ENCODE data around the gene CCL22. TPM values are rescaled to one million over a fixed set of nuclear protein-coding genes. Genes with fewer than 3 reads are reported as not detected.

CCL22 gene
- total RNA-seq, 1 experiment from 2014 or later: 0.68 TPM

DNA sequence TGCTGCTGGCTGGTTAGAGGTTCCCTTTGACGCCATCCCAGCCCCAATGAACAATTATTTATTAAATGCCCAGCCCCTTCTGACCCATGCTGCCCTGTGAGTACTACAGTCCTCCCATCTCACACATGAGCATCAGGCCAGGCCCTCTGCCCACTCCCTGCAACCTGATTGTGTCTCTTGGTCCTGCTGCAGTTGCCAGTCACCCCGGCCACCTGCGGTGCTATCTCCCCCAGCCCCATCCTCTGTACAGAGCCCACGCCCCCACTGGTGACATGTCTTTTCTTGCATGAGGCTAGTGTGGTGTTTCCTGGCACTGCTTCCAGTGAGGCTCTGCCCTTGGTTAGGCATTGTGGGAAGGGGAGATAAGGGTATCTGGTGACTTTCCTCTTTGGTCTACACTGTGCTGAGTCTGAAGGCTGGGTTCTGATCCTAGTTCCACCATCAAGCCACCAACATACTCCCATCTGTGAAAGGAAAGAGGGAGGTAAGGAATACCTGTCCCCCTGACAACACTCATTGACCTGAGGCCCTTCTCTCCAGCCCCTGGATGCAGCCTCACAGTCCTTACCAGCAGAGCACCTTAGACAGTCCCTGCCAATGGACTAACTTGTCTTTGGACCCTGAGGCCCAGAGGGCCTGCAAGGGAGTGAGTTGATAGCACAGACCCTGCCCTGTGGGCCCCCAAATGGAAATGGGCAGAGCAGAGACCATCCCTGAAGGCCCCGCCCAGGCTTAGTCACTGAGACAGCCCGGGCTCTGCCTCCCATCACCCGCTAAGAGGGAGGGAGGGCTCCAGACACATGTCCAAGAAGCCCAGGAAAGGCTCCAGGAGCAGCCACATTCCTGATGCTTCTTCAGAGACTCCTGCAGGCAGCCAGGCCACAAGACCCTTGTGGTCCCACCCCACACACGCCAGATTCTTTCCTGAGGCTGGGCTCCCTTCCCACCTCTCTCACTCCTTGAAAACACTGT lies 25.0 kb downstream of the CCL22 start:
- Histone ChIP-seq H3K36me3 (ENCODE audit: control insufficient read depth, insufficient read depth, low read length) (no peaks in the 10 kb centered on the region), H3K4me3 (ENCODE audit: low read depth, low read length) (no peak overlapping the region), H3K9me3 (no peaks in the 10 kb centered on the region), H3K4me1 (peaks cover 16% of the 10 kb centered on the region), H3K27me3 (replicated peaks; ENCODE audit: control insufficient read depth, insufficient read depth, low read length) (no peaks in the 10 kb centered on the region)
- Mint-ChIP-seq H3K9me3 (ENCODE audit: unreplicated experiment) (no peaks in the 10 kb centered on the region), H3K36me3 (ENCODE audit: insufficient read depth, unreplicated experiment) (no peaks in the 10 kb centered on the region), H3K4me1 (ENCODE audit: low read depth, unreplicated experiment) (peaks cover 16% of the 10 kb centered on the region), H3K4me3 (ENCODE audit: unreplicated experiment) (no peak overlapping the region), H3K27me3 (ENCODE audit: insufficient read depth, unreplicated experiment) (no peaks in the 10 kb centered on the region), H3K27ac (ENCODE audit: unreplicated experiment) (no peak overlapping the region)
- intact Hi-C loops (cut with micrococcal nuclease; ENCODE audit: unreplicated experiment): no loop called here
- DNase-seq: peak in 1 of 2 experiments; percentile 53
- CTCF ChIA-PET: no interaction called here
- no TSS peak for BruUV-seq (replicated peaks)
- TF ChIP-seq, protein P1, sequence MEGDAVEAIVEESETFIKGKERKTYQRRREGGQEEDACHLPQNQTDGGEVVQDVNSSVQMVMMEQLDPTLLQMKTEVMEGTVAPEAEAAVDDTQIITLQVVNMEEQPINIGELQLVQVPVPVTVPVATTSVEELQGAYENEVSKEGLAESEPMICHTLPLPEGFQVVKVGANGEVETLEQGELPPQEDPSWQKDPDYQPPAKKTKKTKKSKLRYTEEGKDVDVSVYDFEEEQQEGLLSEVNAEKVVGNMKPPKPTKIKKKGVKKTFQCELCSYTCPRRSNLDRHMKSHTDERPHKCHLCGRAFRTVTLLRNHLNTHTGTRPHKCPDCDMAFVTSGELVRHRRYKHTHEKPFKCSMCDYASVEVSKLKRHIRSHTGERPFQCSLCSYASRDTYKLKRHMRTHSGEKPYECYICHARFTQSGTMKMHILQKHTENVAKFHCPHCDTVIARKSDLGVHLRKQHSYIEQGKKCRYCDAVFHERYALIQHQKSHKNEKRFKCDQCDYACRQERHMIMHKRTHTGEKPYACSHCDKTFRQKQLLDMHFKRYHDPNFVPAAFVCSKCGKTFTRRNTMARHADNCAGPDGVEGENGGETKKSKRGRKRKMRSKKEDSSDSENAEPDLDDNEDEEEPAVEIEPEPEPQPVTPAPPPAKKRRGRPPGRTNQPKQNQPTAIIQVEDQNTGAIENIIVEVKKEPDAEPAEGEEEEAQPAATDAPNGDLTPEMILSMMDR (IDR thresholded peaks at IDR 0.05; ENCODE audit: insufficient read depth in 1 of 2, low read depth in 1 of 2, low read length in 1 of 2, severe bottlenecking in 1 of 2, unreplicated experiment in 1 of 2): no peak
- POLR2A ChIA-PET: no interaction called here

DNA sequence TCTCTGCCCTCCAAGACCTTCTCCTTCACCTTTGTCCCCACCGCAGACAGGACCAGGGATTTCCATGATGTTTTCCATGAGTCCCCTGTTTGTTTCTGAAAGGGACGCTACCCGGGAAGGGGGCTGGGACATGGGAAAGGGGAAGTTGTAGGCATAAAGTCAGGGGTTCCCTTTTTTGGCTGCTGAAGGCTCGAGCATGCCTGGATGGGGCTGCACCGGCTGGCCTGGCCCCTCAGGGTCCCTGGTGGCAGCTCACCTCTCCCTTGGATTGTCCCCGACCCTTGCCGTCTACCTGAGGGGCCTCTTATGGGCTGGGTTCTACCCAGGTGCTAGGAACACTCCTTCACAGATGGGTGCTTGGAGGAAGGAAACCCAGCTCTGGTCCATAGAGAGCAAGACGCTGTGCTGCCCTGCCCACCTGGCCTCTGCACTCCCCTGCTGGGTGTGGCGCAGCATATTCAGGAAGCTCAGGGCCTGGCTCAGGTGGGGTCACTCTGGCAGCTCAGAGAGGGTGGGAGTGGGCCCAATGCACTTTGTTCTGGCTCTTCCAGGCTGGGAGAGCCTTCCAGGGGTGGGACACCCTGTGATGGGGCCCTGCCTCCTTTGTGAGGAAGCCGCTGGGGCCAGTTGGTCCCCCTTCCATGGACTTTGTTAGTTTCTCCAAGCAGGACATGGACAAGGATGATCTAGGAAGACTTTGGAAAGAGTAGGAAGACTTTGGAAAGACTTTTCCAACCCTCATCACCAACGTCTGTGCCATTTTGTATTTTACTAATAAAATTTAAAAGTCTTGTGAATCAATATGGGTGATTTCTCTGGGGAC lies 25.9 kb downstream of the CCL22 start:
- no TSS peak for BruUV-seq (replicated peaks)
- no peaks in the 10 kb centered on the region for H3K9me3 ChIP-seq
- no peaks in the 10 kb centered on the region for H3K36me3 Mint-ChIP-seq (ENCODE audit: insufficient read depth, unreplicated experiment)
- H3K4me3 Mint-ChIP-seq (ENCODE audit: unreplicated experiment): no peak overlapping the region
- H3K9me3 Mint-ChIP-seq (ENCODE audit: unreplicated experiment): no peaks in the 10 kb centered on the region
- ChIA-PET CTCF (no interaction called here), POLR2A (no interaction called here)
- no peak for DNase-seq
- H3K4me3 ChIP-seq (ENCODE audit: low read depth, low read length): no peak overlapping the region
- no peaks in the 10 kb centered on the region for H3K36me3 ChIP-seq (ENCODE audit: control insufficient read depth, insufficient read depth, low read length)
- intact Hi-C loops (cut with micrococcal nuclease; ENCODE audit: unreplicated experiment): no loop called here
- no peaks in the 10 kb centered on the region for H3K27me3 ChIP-seq (replicated peaks; ENCODE audit: control insufficient read depth, insufficient read depth, low read length)
- no peak overlapping the region for H3K27ac Mint-ChIP-seq (ENCODE audit: unreplicated experiment)
- peaks cover 25% of the 10 kb centered on the region for H3K4me1 Mint-ChIP-seq (ENCODE audit: low read depth, unreplicated experiment)
- H3K4me1 ChIP-seq: peaks cover 20% of the 10 kb centered on the region
- no peaks in the 10 kb centered on the region for H3K27me3 Mint-ChIP-seq (ENCODE audit: insufficient read depth, unreplicated experiment)
- TF ChIP-seq, protein P1 (IDR thresholded peaks at IDR 0.05; ENCODE audit: insufficient read depth in 1 of 2, low read depth in 1 of 2, low read length in 1 of 2, severe bottlenecking in 1 of 2, unreplicated experiment in 1 of 2): no peak

DNA sequence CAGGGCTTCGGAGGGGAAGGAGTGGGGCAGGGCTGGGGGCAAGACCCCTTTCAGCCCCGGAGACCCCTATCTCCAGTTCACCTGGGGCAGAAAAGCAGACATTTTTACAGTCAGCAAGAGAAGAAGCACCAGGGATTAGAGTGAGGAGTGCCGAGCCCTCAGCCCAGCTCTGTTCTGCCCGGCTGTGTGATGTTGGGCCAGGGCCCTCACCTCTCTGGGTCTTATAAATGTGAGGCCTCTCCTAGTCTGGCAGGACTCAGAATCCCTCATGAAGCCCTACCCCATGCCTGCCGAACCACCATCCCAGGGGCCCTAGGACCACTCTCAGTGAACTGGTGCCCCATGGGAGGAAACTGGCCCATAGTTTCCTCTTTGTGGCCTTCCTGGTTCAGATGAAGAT lies 26.5 kb downstream of the CCL22 start:
- H3K27me3 ChIP-seq (replicated peaks; ENCODE audit: control insufficient read depth, insufficient read depth, low read length): no peaks in the 10 kb centered on the region
- H3K4me1 ChIP-seq: peaks cover 20% of the 10 kb centered on the region
- no peaks in the 10 kb centered on the region for H3K9me3 ChIP-seq
- Mint-ChIP-seq H3K4me1 (ENCODE audit: low read depth, unreplicated experiment) (peaks cover 25% of the 10 kb centered on the region), H3K27ac (ENCODE audit: unreplicated experiment) (no peak overlapping the region), H3K27me3 (ENCODE audit: insufficient read depth, unreplicated experiment) (no peaks in the 10 kb centered on the region), H3K4me3 (ENCODE audit: unreplicated experiment) (no peak overlapping the region), H3K9me3 (ENCODE audit: unreplicated experiment) (no peaks in the 10 kb centered on the region), H3K36me3 (ENCODE audit: insufficient read depth, unreplicated experiment) (no peaks in the 10 kb centered on the region)
- TF ChIP-seq, protein P1 (IDR thresholded peaks at IDR 0.05; ENCODE audit: insufficient read depth in 1 of 2, low read depth in 1 of 2, low read length in 1 of 2, severe bottlenecking in 1 of 2, unreplicated experiment in 1 of 2): no peak
- no TSS peak for BruUV-seq (replicated peaks)
- H3K4me3 ChIP-seq (ENCODE audit: low read depth, low read length): no peak overlapping the region
- intact Hi-C loops (cut with micrococcal nuclease; ENCODE audit: unreplicated experiment): no loop called here
- CTCF ChIA-PET: no interaction called here
- no peaks in the 10 kb centered on the region for H3K36me3 ChIP-seq (ENCODE audit: control insufficient read depth, insufficient read depth, low read length)
- no peak for DNase-seq
- POLR2A ChIA-PET: no interaction called here
